ENCODE data around the gene TMEM269.

TMEM269 gene, protein sequence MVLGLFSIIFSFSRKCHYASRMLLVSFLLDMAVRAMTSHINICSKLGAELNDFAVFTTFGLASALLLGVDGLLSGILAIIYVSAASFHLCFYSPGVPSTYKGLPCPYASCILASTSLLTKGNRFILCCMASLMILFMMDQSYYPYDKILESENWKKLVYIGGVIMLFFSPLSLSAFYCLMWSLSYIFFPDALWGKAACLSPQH

GRCh38 chr1:42784946-42785693, at the start of gene TMEM269:
TMEM269 (plus strand) TSS chr1:42784991; CDS start chr1:42789894, 4,903 bp downstream.
- DNase-seq: peak; percentile 41 to 45

GRCh38 chr1:42735056-42735455, 49.7 kb upstream of the TMEM269 start:
- no peak for DNase-seq

DNA sequence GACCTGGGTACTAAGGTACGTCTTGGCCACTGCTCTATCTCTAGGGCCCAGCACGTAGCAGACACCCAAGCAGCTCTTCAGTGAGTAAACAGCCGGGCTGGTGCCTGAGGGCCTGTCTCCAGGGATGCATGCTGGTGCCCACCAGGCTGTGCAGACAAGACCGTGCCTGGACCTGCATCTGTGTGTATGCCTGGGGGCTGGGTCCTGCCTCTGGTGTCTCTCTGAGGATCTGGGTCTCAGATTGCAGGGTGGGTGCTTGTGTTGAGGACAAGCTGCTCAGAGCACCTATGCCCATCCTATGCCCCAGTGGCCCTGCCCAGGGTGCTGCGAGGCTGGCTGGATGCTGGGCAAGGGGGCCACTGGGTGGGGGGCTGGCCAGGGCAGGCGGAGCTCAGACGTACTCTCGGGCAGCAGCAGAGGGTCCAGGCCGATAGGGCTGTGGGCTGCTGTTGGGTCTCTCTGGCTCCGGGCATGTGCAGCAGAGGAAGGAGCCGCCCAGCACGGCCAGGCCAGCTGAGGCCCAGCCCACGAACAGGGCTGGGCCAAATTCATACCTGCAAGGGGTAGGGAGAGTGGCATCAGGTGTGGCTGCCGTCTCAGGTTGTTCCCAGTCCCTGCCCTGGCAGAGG, 49.2 kb upstream of the TMEM269 start:
- no peak for DNase-seq

GRCh38 chr1:42736152-42736551, 48.6 kb upstream of the TMEM269 start:
- DNase-seq: no peak

GRCh38 chr1:42736571-42737200, 48.1 kb upstream of the TMEM269 start:
- no peak for DNase-seq

DNA sequence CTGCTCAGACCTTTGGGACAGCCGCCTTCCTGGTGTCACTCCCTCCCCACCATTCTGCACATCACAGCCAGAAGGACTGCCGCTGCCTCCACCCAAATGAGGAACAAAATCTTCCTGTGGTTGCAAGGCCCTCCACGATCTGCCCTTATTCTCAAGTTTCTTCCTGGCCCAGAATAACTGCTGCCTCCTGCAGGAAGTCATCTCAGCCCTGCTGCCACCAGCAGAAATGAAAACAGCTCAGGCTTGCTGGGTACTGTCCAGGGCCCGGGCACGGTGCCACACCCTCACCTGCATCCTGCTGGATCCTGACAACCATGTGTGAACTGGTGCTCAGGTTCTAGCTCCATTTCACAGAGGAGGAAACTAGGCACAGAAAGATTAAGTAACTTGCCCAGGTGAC, 47.5 kb upstream of the TMEM269 start:
- DNase-seq: no peak

GRCh38 chr1:42737986-42738677, 46.7 kb upstream of the TMEM269 start:
- no peak for DNase-seq

- no peak for DNase-seq
Measured at GRCh38 chr1:42738678-42739226, 46.0 kb upstream of the TMEM269 start.

- no peak for DNase-seq
Measured at GRCh38 chr1:42739753-42740700, 44.8 kb upstream of the TMEM269 start, which contains the start of gene CLDN19. CLDN19 (minus strand) TSS chr1:42740236; CDS start chr1:42740063, 173 bp downstream.

DNA sequence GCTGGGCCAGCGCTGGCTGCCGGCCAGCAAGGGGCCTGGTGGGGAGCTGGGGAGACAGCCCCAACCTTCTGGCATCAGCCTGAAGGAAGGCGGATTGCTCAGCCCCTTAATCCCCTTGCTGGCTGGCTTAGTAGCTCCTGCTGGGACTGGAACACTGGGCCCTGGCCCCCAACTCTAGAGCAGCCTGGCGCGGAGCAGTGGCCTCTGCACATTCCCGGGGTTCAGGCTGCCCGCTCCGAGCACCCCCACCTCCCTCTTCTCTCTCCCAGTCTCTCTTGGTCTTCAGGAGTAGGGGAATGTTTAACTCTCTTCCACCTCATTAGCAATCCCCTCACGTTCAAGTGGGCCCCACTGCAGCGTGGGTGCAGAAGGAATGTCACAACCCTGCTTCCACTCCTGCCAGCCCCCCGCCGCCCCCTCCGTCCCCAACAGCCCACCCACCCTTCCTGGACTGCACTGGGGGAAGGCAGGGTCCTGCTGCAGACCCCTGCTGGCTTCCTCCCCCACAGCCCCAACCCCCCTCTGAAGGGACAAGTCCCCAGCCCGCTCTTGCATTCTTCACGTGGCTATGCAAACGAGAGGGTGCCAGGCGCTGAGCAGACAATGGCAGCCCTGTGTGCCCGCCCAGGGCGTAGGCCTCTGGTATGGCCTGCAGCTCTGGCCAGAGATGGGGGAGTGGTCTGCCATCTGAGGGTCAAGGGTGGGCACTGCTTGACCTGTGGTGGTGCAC, 43.8 kb upstream of the TMEM269 start:
- DNase-seq: no peak

GRCh38 chr1:42741706-42742105, 43.1 kb upstream of the TMEM269 start:
- no peak for DNase-seq

DNA sequence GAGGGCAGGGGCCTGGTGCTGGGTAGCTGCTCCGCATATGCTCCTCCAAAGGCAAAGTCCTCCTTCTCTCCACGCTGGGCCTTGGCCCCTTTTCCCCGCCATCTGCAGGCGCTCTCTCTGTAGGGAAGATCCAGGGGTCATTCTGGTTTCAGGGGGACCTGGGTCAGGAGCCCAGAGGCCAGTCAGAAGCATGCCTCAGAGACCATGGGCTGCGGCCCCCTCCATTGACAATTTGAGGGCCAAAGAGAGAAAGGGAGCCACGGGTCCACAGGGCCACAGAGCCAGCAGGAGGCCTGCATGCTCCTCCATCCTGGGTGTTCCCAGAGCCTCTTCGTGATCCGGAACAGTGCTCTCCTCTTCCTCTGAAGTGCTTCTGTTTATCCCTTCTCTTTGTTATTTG, 42.6 kb upstream of the TMEM269 start:
- no peak for DNase-seq

DNA sequence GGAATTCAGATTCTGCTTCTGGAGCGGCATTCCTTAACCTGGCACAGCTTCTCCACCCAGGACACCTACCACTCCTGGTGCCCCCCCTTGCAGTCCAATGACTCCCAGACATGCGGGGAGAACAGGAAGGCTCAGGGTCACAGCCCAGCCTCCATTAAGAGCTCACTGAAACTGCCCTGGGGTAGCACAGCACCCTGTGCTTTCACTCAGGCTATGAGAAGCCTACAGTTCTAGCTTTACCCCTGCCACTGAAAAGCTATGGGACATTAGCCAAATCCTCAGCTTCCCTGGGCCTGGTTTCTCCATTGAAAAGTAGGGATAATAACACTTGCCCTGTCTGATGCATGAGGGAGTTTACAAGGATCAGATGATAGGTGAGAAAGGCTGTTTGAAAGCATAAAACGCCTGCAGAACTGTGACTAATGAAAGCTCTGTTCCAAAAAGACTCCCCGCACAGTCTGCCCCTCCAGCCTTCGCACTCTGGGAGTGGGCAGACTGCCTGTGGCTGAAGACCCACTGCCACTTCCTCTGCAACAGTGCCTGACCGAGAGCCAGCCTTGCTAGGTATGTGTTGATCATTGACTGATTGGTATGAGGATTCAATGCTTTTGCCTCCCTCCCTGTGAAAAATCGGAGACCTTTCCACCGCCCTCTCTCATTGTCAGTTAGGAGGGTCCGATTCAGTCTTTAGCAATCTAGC, 42.0 kb upstream of the TMEM269 start:
- DNase-seq: no peak

DNA sequence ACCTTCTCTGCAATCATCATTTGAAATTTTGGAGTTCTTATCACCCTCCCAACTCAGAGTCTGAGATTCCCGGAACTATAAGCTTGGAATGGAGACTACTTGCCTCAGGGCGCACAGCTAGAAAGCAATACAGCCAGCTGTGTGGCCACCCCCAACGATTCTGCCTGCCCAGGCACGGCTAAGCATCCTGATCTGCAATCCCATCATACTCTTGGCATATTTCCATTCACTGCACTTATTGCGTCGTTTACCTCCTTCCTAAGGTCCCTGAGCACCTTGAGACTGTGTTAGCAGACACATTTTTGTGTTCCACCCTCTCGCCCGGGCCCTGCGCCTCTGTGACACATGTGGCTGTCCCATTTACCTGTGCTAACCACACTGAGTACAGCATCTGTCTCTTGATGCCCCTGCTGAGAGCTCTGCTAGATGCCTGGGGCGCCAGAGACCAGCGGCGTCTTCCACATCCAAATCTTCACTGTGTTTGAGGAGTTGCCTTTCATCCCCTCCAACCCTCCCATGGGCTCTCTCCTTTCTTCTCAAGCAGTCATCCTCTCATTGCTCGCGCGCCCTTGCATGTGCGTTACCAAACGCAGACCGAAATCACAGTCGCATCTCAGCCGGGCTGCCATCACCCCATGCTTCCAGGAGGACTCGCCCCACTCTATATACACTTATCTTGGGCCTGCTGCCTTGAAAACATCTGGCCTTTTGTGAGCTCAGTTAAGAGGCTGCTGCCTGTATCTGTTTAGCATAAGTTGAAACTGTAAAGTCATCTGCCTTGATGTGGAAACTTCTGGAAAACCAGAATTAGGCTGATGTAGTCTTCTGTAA, 41.3 kb upstream of the TMEM269 start:
- DNase-seq: no peak

- DNase-seq: no peak
Measured at GRCh38 chr1:42744148-42744413, 40.7 kb upstream of the TMEM269 start.

- no peak for DNase-seq
Measured at GRCh38 chr1:42745851-42746250, 38.9 kb upstream of the TMEM269 start.

DNA sequence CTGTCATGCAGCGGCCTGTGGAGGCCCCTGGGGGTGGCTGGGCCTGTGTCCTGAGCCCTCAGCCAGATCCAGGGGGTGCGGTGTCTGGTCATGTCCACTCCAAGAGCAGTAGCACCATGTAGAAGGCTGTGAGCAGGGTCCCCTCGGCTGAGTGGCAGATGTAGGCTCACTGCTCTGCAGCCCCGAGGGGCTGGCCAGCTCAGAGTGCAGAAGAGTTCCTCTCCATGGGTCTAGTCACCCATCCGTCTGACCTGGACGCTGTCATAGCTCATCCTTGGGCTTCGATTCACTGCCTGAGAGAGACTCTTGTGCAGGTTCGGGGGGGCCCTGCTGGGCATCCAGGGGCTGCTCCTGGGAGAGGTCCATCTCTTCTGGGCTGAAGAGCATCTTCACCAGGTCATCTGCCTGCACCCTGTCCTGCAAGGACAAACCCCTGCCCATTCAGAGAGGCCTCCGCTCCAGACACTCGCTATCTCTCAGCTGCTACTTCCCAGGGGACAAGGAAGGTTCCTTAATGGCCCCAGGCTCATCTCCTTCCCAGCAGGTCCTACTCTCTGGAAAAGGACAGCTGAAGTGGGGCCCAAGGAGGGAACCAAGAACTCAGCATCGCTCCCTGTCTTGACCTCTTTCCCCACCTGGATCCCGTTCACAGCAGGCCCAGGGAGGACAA, 38.2 kb upstream of the TMEM269 start:
- no peak for DNase-seq

- peak; percentile 58 for DNase-seq
Measured at GRCh38 chr1:42747125-42747524, 37.7 kb upstream of the TMEM269 start.

DNA sequence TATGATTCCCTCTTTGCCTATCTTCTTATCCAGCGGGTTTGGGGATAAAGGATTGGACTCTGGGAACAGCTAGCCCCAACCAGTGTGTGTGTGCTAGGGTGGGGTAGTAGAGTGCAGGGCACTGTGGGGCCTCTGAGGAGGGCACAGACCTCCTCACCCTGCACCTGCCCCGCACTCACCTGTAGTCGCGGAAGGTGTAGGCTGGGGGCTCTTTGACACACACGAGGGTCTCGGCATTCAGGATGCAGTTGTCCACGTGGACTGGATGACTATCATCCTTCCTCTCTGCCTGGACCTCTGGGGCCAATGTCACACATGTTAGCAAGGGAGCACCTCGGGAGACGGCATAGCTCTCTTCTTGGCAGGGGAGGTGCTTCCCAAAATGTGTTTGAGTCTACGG, 36.8 kb upstream of the TMEM269 start:
- DNase-seq: no peak
